Gastroesophageal sphincter (tissue), 4 donors: ENCODE data around the gene ARHGAP28. TPM values are rescaled to one million over a fixed set of nuclear protein-coding genes. Genes with fewer than 3 reads are reported as not detected.

Experiments used
- ATAC-seq: fragments of 150-250 bp; one replicate; pipeline ENCODE4 v1.9.1; 2016; ENCODE audit warnings: mild to moderate bottlenecking, moderate library complexity
- H3K27ac ChIP-seq, 4 donors: fragments of 200-600 bp; sonication (generic) in 3 of 4; 1 replicate in 3 of 4; 2 replicates in 1 of 4; pipeline ENCODE4 v1.5.1; 2016 to 2019
- H3K27me3 ChIP-seq: fragments of 200-600 bp; sonication (generic); one replicate; pipeline ENCODE4 v1.5.1; 2019
- H3K36me3 ChIP-seq, 2 donors: fragments of 200-600 bp; sonication (generic); one replicate each; pipeline ENCODE4 v1.5.1; 2019; ENCODE audit warnings: control low read depth in 1 of 2
- H3K4me1 ChIP-seq, 3 donors: fragments of 200-600 bp; sonication (generic); 1 replicate in 2 of 3; 2 replicates in 1 of 3; pipeline ENCODE4 v1.5.1; 2016 to 2019; ENCODE audit warnings: control low read depth in 2 of 3
- H3K4me3 ChIP-seq, 2 donors: fragments of 200-600 bp; sonication (generic); one replicate each; pipeline ENCODE4 v1.5.1; 2019; ENCODE audit warnings: mild to moderate bottlenecking in 1 of 2, moderate library complexity in 1 of 2
- H3K9me3 ChIP-seq, 3 donors: fragments of 200-600 bp; sonication (generic); one replicate each; pipeline ENCODE4 v1.5.1; 2017 to 2019; ENCODE audit warnings: control low read depth in 2 of 3
- CTCF ChIP-seq, 4 experiments: fragments of 200-600 bp in 2 of 4; fragments of 450-650 bp in 2 of 4; sonication (generic) in 1 of 4; IDR thresholded peaks; one replicate each; pipeline ENCODE4 v1.5.1; 2017 to 2019; ENCODE audit warnings: antibody characterized with exemption in 4 of 4, mild to moderate bottlenecking in 2 of 4, moderate library complexity in 2 of 4
- EP300 ChIP-seq: sonication (generic); formaldehyde crosslinking; IDR thresholded peaks from one replicate; pipeline ENCODE4 v1.6.1; 2017; ENCODE audit warnings: antibody characterized with exemption, mild to moderate bottlenecking
- POLR2A ChIP-seq, 2 donors: fragments of 450-650 bp; IDR thresholded peaks; one replicate each; pipeline ENCODE4 v1.6.1; 2017; ENCODE audit warnings: antibody characterized with exemption in 2 of 2, mild to moderate bottlenecking in 2 of 2, moderate library complexity in 1 of 2
- POLR2AphosphoS5 ChIP-seq: sonication (generic); formaldehyde crosslinking; IDR thresholded peaks from one replicate; pipeline ENCODE4 v1.6.1; 2017; ENCODE audit warnings: antibody characterized with exemption
- WGBS, 2 donors: methylation state at CpG; one replicate each; pipeline ENCODE4 v1.1.5; 2018; ENCODE audit warnings: low coverage in 1 of 2; 5-methylcytosine and 5-hydroxymethylcytosine counted together
- total RNA-seq, 4 donors: library from RNA; depleted of rRNA; stranded (reverse); fragments of >200 nt; gene quantifications; one replicate each; pipeline ENCODE4 v1.1.0, GENCODE V29; 2016

Gene ARHGAP28
- total RNA-seq, 4 donors from 2014 or later: 0.35 to 1.9 (median 1.1) TPM

DNA sequence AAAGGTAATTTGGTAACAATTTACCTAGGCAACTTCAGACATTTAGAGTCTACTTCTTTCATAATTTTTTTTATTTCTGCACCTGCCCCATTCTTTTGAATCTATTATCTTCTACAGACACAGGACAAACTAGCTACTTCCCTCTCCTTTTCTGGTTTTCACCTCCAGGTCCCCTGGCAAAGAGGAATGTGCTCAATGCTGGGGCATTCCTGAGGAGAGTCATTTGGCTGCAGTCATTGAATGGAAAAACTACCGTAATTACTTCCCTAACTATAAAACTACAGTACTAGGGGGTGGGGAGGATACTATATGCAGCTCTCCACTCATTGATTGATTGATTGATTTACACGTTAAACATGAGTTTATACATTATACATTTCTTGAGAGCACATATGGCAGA is 11.2 kb upstream of the ARHGAP28 start:
- no peaks in the 10 kb centered on the region for H3K27me3 ChIP-seq
- H3K36me3 ChIP-seq: no peaks in the 10 kb centered on the region
- H3K4me1 ChIP-seq: no peaks in the 10 kb centered on the region
- no peak for ATAC-seq
- H3K9me3 ChIP-seq: no peaks in the 10 kb centered on the region
- TF ChIP-seq CTCF (IDR thresholded peaks at IDR 0.05) (no peak), POLR2AphosphoS5 (no peak)
- no peak overlapping the region for H3K27ac ChIP-seq
- WGBS, 2 donors: 43 to 59% methylated on average over 2 of the region's 2 CpGs
- H3K4me3 ChIP-seq: no peak overlapping the region

GRCh38 chr18:6719098-6719846 is 10.2 kb upstream of the ARHGAP28 start:
- 60 to 84% methylated on average over 4 of the region's 4 CpGs for WGBS, 2 donors
- ATAC-seq: no peak

GRCh38 chr18:6719910-6720683 is 9.4 kb upstream of the ARHGAP28 start:
- no peaks in the 10 kb centered on the region for H3K36me3 ChIP-seq
- H3K27me3 ChIP-seq: no peaks in the 10 kb centered on the region
- 0 to 36% methylated on average over 1 of the region's 1 CpG for WGBS, 2 donors
- no peaks in the 10 kb centered on the region for H3K9me3 ChIP-seq
- H3K27ac ChIP-seq: no peak overlapping the region
- TF ChIP-seq POLR2A (IDR thresholded peaks at IDR 0.05) (no peak), CTCF (IDR thresholded peaks at IDR 0.05) (no peak), EP300 (no peak), POLR2AphosphoS5 (no peak)
- H3K4me1 ChIP-seq: no peaks in the 10 kb centered on the region
- ATAC-seq: no peak
- H3K4me3 ChIP-seq: no peak overlapping the region

More at GRCh38 chr18:6719098-6719846, 10.2 kb upstream of the ARHGAP28 start:
- Histone ChIP-seq H3K4me3 (no peak overlapping the region), H3K27me3 (no peaks in the 10 kb centered on the region), H3K9me3 (no peaks in the 10 kb centered on the region), H3K27ac (no peak overlapping the region), H3K4me1 (no peaks in the 10 kb centered on the region), H3K36me3 (no peaks in the 10 kb centered on the region)
- TF ChIP-seq CTCF (IDR thresholded peaks at IDR 0.05) (no peak), EP300 (no peak), POLR2AphosphoS5 (no peak), POLR2A (IDR thresholded peaks at IDR 0.05) (no peak)

- no peak for ATAC-seq
- Histone ChIP-seq H3K4me1 (no peaks in the 10 kb centered on the region), H3K9me3 (no peaks in the 10 kb centered on the region), H3K27me3 (no peaks in the 10 kb centered on the region), H3K4me3 (no peak overlapping the region), H3K27ac (no peak overlapping the region), H3K36me3 (no peaks in the 10 kb centered on the region)
- no peak for TF ChIP-seq EP300
- no peak for TF ChIP-seq POLR2A (IDR thresholded peaks at IDR 0.05)
- TF ChIP-seq POLR2AphosphoS5: no peak
- no peak for TF ChIP-seq CTCF (IDR thresholded peaks at IDR 0.05)
- WGBS, 2 donors: 89 to 100% methylated on average over 1 of the region's 1 CpG
Measured at GRCh38 chr18:6721755-6722154, 7.8 kb upstream of the ARHGAP28 start.
